Measurements from ENCODE around the gene CAB39L. TPM values are rescaled to one million over a fixed set of nuclear protein-coding genes. Genes with fewer than 3 reads are reported as not detected.

The CAB39L gene
- total and polyA plus RNA-seq, 2 of the 13 experiments (the other 11 are each of a cell fraction or from before 2014, with no cell fraction given) = 3.1 to 6.1 TPM

- 85% methylated on average over 7 of the region's 7 CpGs for WGBS (ENCODE audit: low lambda C conversion rate)
- 0 out of 2 replicates have a peak, but pooled peaks cover 5% of the 10 kb centered on the region for H3K4me1 ChIP-seq (ENCODE audit: insufficient read depth, low read length)
- H2AFZ ChIP-seq (ENCODE audit: low read length) = no peak overlapping the region
- no TSS peak for BruUV-seq (replicated peaks)
- TF ChIP-seq GTF2F1 (IDR thresholded peaks at IDR 0.05; ENCODE audit: low read length) (no peak), NFE2 (CRISPR knock-in tag; IDR thresholded peaks at IDR 0.05) (no peak), MTA3 (CRISPR knock-in tag; IDR thresholded peaks at IDR 0.05) (no peak), ZNF121 (CRISPR knock-in tag; IDR thresholded peaks at IDR 0.05) (peak; percentile 35; the same call in 1 of the 2 replicates), MZF1 (CRISPR knock-in tag; IDR thresholded peaks at IDR 0.05; ENCODE audit: borderline replicate concordance) (no peak)
- H3K9me3 ChIP-seq (ENCODE audit: low read length) = no peaks in the 10 kb centered on the region
- ATAC-seq = no peak
- no peak for FAIRE-seq
- no peak overlapping the region for H3K27ac ChIP-seq (ENCODE audit: extremely low read length, insufficient read depth, low read length)
- H3K4me2 ChIP-seq (ENCODE audit: low read depth, low read length) = no peak overlapping the region
- no peak for DNase-seq (ENCODE audit: low spot score)
- no peaks in the 10 kb centered on the region for H4K20me1 ChIP-seq (ENCODE audit: insufficient read depth, low read length)
- no peaks in the 10 kb centered on the region for H3K36me3 ChIP-seq (replicated peaks in 1 of 2; ENCODE audit: control insufficient read depth in 1 of 2, insufficient read depth in 2 of 2, low read length in 2 of 2)
- no peak overlapping the region for H3K9ac ChIP-seq (ENCODE audit: insufficient read depth, low read depth, low read length)
- ChIA-PET CTCF (ENCODE audit: low intra/inter-chr PET ratio, low total read pairs) (no interaction called here), POLR2A (no interaction called here)
- intact Hi-C loops (cut with micrococcal nuclease; ENCODE audit: unreplicated experiment) = no loop called here
- H3K4me3 ChIP-seq (replicated peaks in 1 of 3; ENCODE audit: insufficient read depth in 1 of 3, low read depth in 2 of 3, low read length in 3 of 3) = no peak overlapping the region
- in situ Hi-C loops (cut with HindIII; ENCODE audit: extremely low pct_ligation_motif_present, low pct_unique_long_range_greater_than_20kb) = no loop called here
- H3K27me3 ChIP-seq (ENCODE audit: control insufficient read depth in 1 of 2, insufficient read depth in 2 of 2, low read length in 2 of 2) = no peaks in the 10 kb centered on the region
- H3K79me2 ChIP-seq (ENCODE audit: insufficient read depth, low read length) = no peaks in the 10 kb centered on the region
Observed at GRCh38 chr13:49437705-49438104, 6.2 kb downstream of the CAB39L start.

GRCh38 chr13:49436890-49437289 is 7.0 kb downstream of the CAB39L start:
- FAIRE-seq (no peak), DNase-seq (ENCODE audit: low spot score) (no peak), ATAC-seq (no peak)
- H3K9me3 ChIP-seq (ENCODE audit: low read length) = no peaks in the 10 kb centered on the region
- no TSS peak for BruUV-seq (replicated peaks)
- H3K4me3 ChIP-seq (replicated peaks in 1 of 3; ENCODE audit: insufficient read depth in 1 of 3, low read depth in 2 of 3, low read length in 3 of 3) = no peak overlapping the region
- ChIA-PET POLR2A (no interaction called here), CTCF (ENCODE audit: low intra/inter-chr PET ratio, low total read pairs) (no interaction called here)
- H3K4me1 ChIP-seq (ENCODE audit: insufficient read depth, low read length) = no peaks in the 10 kb centered on the region
- TF ChIP-seq STAG1 (CRISPR knock-in tag; IDR thresholded peaks at IDR 0.05) (peak; percentile 35), KDM3A (CRISPR knock-in tag; IDR thresholded peaks at IDR 0.05; ENCODE audit: low read depth) (no peak), ZNF329 (CRISPR knock-in tag; IDR thresholded peaks at IDR 0.05; ENCODE audit: low read depth) (no peak), ZNF784 (CRISPR knock-in tag; IDR thresholded peaks at IDR 0.05; ENCODE audit: borderline replicate concordance) (no peak), ATF1 (CRISPR knock-in tag; IDR thresholded peaks at IDR 0.05) (no peak)
- intact Hi-C loops (cut with micrococcal nuclease; ENCODE audit: unreplicated experiment) (no loop called here), in situ Hi-C loops (cut with HindIII; ENCODE audit: extremely low pct_ligation_motif_present, low pct_unique_long_range_greater_than_20kb) (no loop called here)
- H3K36me3 ChIP-seq (replicated peaks in 1 of 2; ENCODE audit: control insufficient read depth in 1 of 2, insufficient read depth in 2 of 2, low read length in 2 of 2) = no peaks in the 10 kb centered on the region
- no peak overlapping the region for H3K27ac ChIP-seq (ENCODE audit: extremely low read length, insufficient read depth, low read length)
- no peaks in the 10 kb centered on the region for H4K20me1 ChIP-seq (ENCODE audit: insufficient read depth, low read length)
- no peaks in the 10 kb centered on the region for H3K79me2 ChIP-seq (ENCODE audit: insufficient read depth, low read length)
- 92% methylated on average over 3 of the region's 3 CpGs for WGBS (ENCODE audit: low lambda C conversion rate)
- no peaks in the 10 kb centered on the region for H3K27me3 ChIP-seq (ENCODE audit: control insufficient read depth in 1 of 2, insufficient read depth in 2 of 2, low read length in 2 of 2)
- H3K9ac ChIP-seq (ENCODE audit: insufficient read depth, low read depth, low read length) = no peak overlapping the region
- H3K4me2 ChIP-seq (ENCODE audit: low read depth, low read length) = no peak overlapping the region
- no peak overlapping the region for H2AFZ ChIP-seq (ENCODE audit: low read length)

All from HepG2 (cell line).